Naive B cell (primary cell): ENCODE measurements around the gene KHDC1L. TPM values are rescaled to one million over a fixed set of nuclear protein-coding genes. Genes with fewer than 3 reads are reported as not detected.
"Not testable (repeated sequence)": the region's sequence is repeated elsewhere in the genome, so short reads cannot be mapped to it uniquely, and the experiment has no call there.

Experiments
- ATAC-seq, 2 donors: fragments of 150-1000 bp; cut with Tn5 transposase; 2 replicates each; pipeline ENCODE4 v1.10.0; 2021; ENCODE audit warnings: low read depth in 2 of 2, mild to moderate bottlenecking in 2 of 2, moderate library complexity in 2 of 2
- DNase-seq: peaks from one replicate; pipeline ENCODE4 v3.0.0; 2022
- H3K27ac Mint-ChIP-seq, 6 donors: one replicate each; pipeline ENCODE4 v1.8.0; 2020 to 2022; ENCODE audit warnings: mild to moderate bottlenecking in 6 of 6, mixed read lengths in 6 of 6, moderate library complexity in 5 of 6, inconsistent platforms in 2 of 6
- H3K27me3 Mint-ChIP-seq, 3 donors: one replicate each; pipeline ENCODE4 v1.8.0; 2021 to 2022; ENCODE audit warnings: mixed read lengths in 3 of 3, mild to moderate bottlenecking in 1 of 3
- H3K36me3 Mint-ChIP-seq, 2 donors: one replicate each; pipeline ENCODE4 v1.8.0; 2020 to 2022; ENCODE audit warnings: mixed read lengths in 2 of 2, inconsistent platforms in 1 of 2, mild to moderate bottlenecking in 1 of 2
- H3K4me1 Mint-ChIP-seq, 3 donors: one replicate each; pipeline ENCODE4 v1.8.0; 2020 to 2022; ENCODE audit warnings: mixed read lengths in 3 of 3, inconsistent platforms in 1 of 3, mild to moderate bottlenecking in 1 of 3, moderate library complexity in 1 of 3
- H3K4me3 Mint-ChIP-seq, 8 donors: one replicate each; pipeline ENCODE4 v1.8.0; 2020 to 2022; ENCODE audit warnings: mild to moderate bottlenecking in 8 of 8, mixed read lengths in 8 of 8, moderate library complexity in 8 of 8, inconsistent platforms in 2 of 8
- H3K9me3 Mint-ChIP-seq, 7 donors: one replicate each; pipeline ENCODE4 v1.8.0; 2020 to 2022; ENCODE audit warnings: mixed read lengths in 7 of 7, mild to moderate bottlenecking in 5 of 7, inconsistent platforms in 2 of 7, moderate library complexity in 1 of 7
- polyA plus RNA-seq, 6 donors: library from polyadenylated mRNA; unstranded; fragments of 300-500 nt; fragmentation: Illumina TruSeq; gene quantifications; one replicate each; pipeline ENCODE4 v1.2.3, GENCODE V29; 2021; ENCODE audit warnings: low read depth in 6 of 6

KHDC1L gene
- polyA plus RNA-seq, 6 donors from 2014 or later: not detected

GRCh38 chr6:73236144-73236750 is 11.0 kb upstream of the KHDC1L start:
- DNase-seq (no peak), ATAC-seq (no peak)
- Mint-ChIP-seq H3K27me3 (no peaks in the 10 kb centered on the region), H3K9me3 (peaks cover 0 to 4% (median 0%) of the 10 kb centered on the region in 7 donors), H3K4me1 (no peaks in the 10 kb centered on the region), H3K36me3 (no peaks in the 10 kb centered on the region), H3K4me3 (no peak overlapping the region), H3K27ac (no peak overlapping the region)

DNA sequence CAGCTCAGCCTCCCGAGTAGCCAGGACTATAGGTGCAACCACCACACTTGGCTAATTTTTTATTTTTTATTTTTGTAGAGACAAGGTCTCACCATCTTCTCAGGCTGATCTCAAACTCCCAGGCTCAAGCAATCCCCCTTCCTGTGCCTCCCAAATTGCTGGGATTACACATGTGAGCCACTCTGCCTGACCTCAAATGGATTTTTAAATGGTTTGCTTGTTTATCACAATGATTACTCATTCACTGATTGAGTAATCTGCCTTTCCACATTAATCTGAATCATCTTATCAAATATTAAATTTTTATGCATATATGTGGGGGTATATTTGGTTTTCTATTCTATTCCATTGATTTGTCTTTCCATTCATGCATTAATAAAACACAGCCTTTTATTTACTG is 9.4 kb upstream of the KHDC1L start:
- Mint-ChIP-seq H3K4me3 (no peak overlapping the region), H3K4me1 (no peaks in the 10 kb centered on the region), H3K27me3 (no peaks in the 10 kb centered on the region), H3K9me3 (peaks cover 0 to 4% (median 0%) of the 10 kb centered on the region in 7 donors), H3K27ac (no peak overlapping the region), H3K36me3 (no peaks in the 10 kb centered on the region)
- no peak for ATAC-seq
- no peak for DNase-seq

DNA sequence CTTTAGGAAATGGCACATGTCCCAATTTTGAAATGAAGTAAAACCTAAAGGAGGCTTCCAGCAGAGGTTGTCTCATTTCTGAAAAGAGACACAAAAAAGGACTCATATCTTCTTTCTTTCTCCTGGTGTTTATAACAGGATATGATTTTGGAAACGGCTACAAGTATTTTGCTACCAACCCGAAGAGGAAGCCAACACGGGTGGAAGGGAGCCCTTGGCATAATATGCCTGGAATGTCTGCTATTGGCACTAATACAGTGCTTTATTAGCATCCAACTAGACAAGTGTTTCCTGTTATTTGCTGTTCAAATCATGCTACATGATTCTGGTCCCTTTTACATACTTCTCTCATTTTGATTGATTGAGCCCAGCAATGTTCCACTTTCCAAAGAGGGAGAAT is 8.7 kb upstream of the KHDC1L start:
- not testable (repeated sequence) for H3K27me3 Mint-ChIP-seq, H3K9me3 Mint-ChIP-seq, ATAC-seq, H3K4me3 Mint-ChIP-seq, H3K27ac Mint-ChIP-seq, H3K36me3 Mint-ChIP-seq, H3K4me1 Mint-ChIP-seq, DNase-seq

GRCh38 chr6:73233048-73233447 is 7.8 kb upstream of the KHDC1L start:
- Mint-ChIP-seq H3K4me3 (no peak overlapping the region), H3K27me3 (no peaks in the 10 kb centered on the region), H3K4me1 (no peaks in the 10 kb centered on the region), H3K36me3 (no peaks in the 10 kb centered on the region), H3K9me3 (peaks cover 0 to 4% (median 0%) of the 10 kb centered on the region in 7 donors), H3K27ac (no peak overlapping the region)
- no peak for ATAC-seq
- DNase-seq: no peak

DNA sequence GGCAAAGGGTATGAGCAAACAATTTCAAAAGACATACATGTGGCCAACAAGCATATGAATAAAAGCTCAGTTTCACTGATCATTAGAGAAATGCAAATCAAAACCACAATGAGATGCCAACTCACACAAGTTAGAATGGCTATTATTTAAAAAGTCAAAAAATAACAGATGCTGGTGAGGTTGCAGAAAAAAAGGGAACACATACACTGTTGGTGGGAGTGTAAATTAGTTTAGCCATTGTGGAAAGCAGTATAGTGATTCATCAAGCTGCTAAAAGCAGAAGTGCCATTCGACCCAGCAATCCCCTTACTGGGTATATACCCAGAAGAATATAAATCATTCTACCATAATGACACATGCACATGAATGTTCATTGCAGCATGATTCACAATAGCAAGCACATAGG is 6.7 kb upstream of the KHDC1L start:
- Mint-ChIP-seq H3K9me3 (peaks cover 0 to 4% (median 0%) of the 10 kb centered on the region in 7 donors), H3K36me3 (no peaks in the 10 kb centered on the region), H3K4me1 (no peaks in the 10 kb centered on the region), H3K27ac (no peak overlapping the region), H3K27me3 (no peaks in the 10 kb centered on the region), H3K4me3 (no peak overlapping the region)
- ATAC-seq: peak; percentile 46 to 48
- no peak for DNase-seq

- Mint-ChIP-seq H3K27ac (no peak overlapping the region), H3K9me3 (no peaks in the 10 kb centered on the region), H3K4me1 (peaks cover 0 to 4% (median 0%) of the 10 kb centered on the region in 3 donors), H3K36me3 (no peaks in the 10 kb centered on the region), H3K4me3 (no peak overlapping the region), H3K27me3 (no peaks in the 10 kb centered on the region)
- DNase-seq: no peak
- ATAC-seq: no peak
These were observed 2.4 kb upstream of the KHDC1L start for GRCh38 chr6:73227606-73228255.

DNA sequence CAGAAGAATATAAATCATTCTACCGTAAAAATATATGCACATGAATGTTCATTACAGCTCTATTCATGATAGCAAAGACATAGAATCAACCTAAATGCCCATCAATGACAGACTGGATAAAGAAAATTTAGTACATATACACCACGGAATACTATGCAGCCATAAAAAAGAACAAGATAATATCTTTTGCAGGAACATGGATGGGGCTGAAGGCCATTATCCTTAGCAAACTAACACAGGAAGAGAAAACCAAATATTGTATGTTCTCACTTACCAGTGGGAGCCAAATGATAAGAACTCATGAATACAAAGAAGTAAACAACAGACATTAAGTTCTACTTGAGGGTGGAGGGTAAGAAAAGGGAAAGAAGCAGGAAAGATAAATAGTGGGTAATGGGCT is 8.4 kb downstream of the KHDC1L start:
- ATAC-seq (no peak), DNase-seq (no peak)
- H3K27me3 Mint-ChIP-seq: peaks cover 0 to 9% (median 8%) of the 10 kb centered on the region in 3 donors
- H3K4me1 Mint-ChIP-seq: peaks cover 0 to 4% (median 0%) of the 10 kb centered on the region in 3 donors
- no peak overlapping the region for H3K4me3 Mint-ChIP-seq
- H3K36me3 Mint-ChIP-seq: peaks cover 0 to 6% of the 10 kb centered on the region in 2 donors
- peaks cover 0 to 10% (median 5%) of the 10 kb centered on the region in 7 donors for H3K9me3 Mint-ChIP-seq
- H3K27ac Mint-ChIP-seq: no peak overlapping the region

DNA sequence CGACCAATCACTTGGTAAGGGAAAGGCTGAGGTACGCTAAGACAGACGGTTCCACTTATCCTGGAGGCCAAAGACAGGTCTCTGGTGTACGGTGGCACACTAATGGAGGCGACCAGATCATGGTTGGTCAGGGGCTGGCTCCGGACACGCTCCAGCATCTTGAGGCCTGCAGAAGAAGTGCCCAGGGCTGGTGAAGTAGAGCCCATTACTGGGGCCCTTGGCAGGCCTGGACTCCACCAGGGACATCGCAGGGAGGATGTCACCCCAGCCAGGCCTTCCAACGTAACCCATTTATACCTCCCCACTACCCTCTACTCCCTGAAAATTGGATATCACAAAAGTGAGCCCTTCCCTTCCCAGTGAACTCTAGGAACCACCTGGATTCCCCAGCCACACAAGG is 16.2 kb downstream of the KHDC1L start:
- no peaks in the 10 kb centered on the region for H3K36me3 Mint-ChIP-seq
- no peaks in the 10 kb centered on the region for H3K4me1 Mint-ChIP-seq
- no peak overlapping the region for H3K4me3 Mint-ChIP-seq
- H3K27ac Mint-ChIP-seq: no peak overlapping the region
- peaks cover 0 to 4% (median 0%) of the 10 kb centered on the region in 7 donors for H3K9me3 Mint-ChIP-seq
- peaks cover 0 to 5% (median 0%) of the 10 kb centered on the region in 3 donors for H3K27me3 Mint-ChIP-seq
- DNase-seq: no peak
- ATAC-seq: no peak

GRCh38 chr6:73207221-73207837 is 18.0 kb downstream of the KHDC1L start:
- ATAC-seq (no peak), DNase-seq (no peak)
- Mint-ChIP-seq H3K4me3 (no peak overlapping the region), H3K4me1 (no peaks in the 10 kb centered on the region), H3K27ac (peak overlapping the region in 1 of 6 donors; percentile 27), H3K36me3 (no peaks in the 10 kb centered on the region), H3K27me3 (peaks cover 0 to 5% (median 0%) of the 10 kb centered on the region in 3 donors), H3K9me3 (peaks cover 0 to 5% (median 0%) of the 10 kb centered on the region in 7 donors)

DNA sequence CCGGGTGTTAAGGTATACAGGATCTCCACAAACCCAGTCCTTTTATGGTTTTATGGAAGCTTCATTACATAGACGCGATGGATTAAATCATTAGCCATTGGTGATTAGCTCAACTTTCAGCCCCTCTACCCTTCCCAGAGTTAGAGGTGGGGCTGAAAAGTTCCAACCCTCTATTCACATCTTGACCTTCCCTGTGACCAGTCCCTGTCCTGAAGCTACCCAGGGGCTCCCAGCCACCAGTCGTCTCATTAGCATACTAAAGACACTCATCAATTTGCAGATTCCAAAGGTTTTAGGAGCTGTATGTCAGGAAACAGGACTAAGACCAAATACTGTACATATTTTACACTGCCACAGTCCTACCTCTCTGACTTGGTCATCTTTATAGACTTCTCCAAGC is 21.0 kb downstream of the KHDC1L start:
- peaks cover 0 to 5% (median 0%) of the 10 kb centered on the region in 3 donors for H3K27me3 Mint-ChIP-seq
- ATAC-seq (no peak), DNase-seq (no peak)
- H3K4me1 Mint-ChIP-seq: no peaks in the 10 kb centered on the region
- H3K27ac Mint-ChIP-seq: no peak overlapping the region
- H3K36me3 Mint-ChIP-seq: no peaks in the 10 kb centered on the region
- H3K9me3 Mint-ChIP-seq: peaks cover 0 to 5% (median 0%) of the 10 kb centered on the region in 7 donors
- H3K4me3 Mint-ChIP-seq: no peak overlapping the region

DNA sequence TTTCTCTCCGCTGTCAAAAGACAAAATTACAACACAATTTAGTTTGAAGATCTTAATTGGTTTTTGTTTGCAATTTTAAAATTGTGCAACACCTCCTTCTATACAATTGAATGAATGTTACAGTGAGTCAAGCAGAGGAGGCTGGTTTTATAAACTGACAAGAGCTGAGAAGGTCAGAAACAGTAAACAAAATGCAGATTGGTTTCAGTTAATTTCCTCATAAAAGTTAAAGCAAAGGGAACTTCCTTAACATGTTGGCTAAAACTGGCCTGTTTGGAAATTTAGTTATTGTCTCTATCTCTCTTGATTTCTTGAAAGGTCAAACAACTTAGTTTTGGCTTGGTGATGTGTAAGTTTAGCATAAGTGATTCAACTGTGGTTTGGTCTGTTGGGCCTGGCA is 22.2 kb downstream of the KHDC1L start:
- H3K4me1 Mint-ChIP-seq: no peaks in the 10 kb centered on the region
- DNase-seq (no peak), ATAC-seq (no peak)
- H3K4me3 Mint-ChIP-seq: no peak overlapping the region
- peaks cover 0 to 5% (median 0%) of the 10 kb centered on the region in 7 donors for H3K9me3 Mint-ChIP-seq
- peak overlapping the region in 1 of 6 donors; percentile 33 for H3K27ac Mint-ChIP-seq
- H3K36me3 Mint-ChIP-seq: no peaks in the 10 kb centered on the region
- H3K27me3 Mint-ChIP-seq: peaks cover 0 to 5% (median 0%) of the 10 kb centered on the region in 3 donors

DNA sequence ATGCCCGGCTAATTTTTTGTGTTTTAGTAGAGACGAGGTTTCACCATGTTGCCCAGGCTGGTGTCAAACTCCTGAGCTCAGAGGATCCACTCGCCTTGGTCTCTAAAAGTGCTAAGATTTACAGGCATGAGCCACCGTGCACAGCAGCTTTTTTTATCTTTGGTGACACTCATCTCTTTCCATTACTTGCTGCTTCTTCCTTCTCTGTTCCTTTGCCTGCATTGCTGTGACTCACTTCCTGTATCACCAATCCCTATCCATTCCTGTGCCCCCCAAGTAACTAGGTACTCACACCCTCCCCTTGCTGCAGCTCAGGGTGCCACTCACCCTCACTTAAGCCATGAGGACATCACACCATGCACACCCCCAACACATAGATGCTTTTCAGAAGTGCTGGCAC is 24.6 kb downstream of the KHDC1L start:
- H3K27ac Mint-ChIP-seq: peak overlapping the region in 2 of 6 donors; percentile 49 to 78
- H3K4me1 Mint-ChIP-seq: no peaks in the 10 kb centered on the region
- no peak for DNase-seq
- H3K4me3 Mint-ChIP-seq: peak overlapping the region in 1 of 8 donors; percentile 13
- no peak for ATAC-seq
- no peaks in the 10 kb centered on the region for H3K36me3 Mint-ChIP-seq
- H3K27me3 Mint-ChIP-seq: no peaks in the 10 kb centered on the region
- peaks cover 0 to 5% (median 0%) of the 10 kb centered on the region in 7 donors for H3K9me3 Mint-ChIP-seq

- Mint-ChIP-seq H3K9me3 (peaks cover 0 to 5% (median 0%) of the 10 kb centered on the region in 7 donors), H3K27me3 (no peaks in the 10 kb centered on the region), H3K4me1 (no peaks in the 10 kb centered on the region), H3K27ac (no peak overlapping the region), H3K36me3 (peaks cover under 1 to 4% of the 10 kb centered on the region in 2 donors), H3K4me3 (no peak overlapping the region)
- DNase-seq (no peak), ATAC-seq (no peak)
These were observed 25.0 kb downstream of the KHDC1L start for GRCh38 chr6:73200247-73200646.

DNA sequence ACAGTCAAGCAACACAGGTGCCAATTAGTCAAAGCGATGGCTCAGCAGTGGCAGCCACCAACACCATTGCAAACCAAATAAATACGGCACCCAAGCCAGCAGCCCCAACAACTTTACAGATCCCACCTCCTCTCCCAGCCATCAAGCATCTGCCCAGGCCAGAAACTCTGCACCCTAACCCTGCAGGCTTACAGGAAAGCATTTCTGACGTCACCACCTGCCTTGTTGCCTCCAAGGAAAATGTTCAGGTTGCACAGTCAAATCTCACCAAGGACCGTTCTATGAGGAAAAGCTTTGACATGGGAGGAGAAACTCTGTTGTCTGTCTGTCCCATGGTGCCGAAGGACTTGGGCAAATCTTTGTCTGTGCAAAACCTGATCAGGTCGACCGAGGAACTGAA is 30.6 kb downstream of the KHDC1L start:
- ATAC-seq (no peak), DNase-seq (no peak)
- H3K4me1 Mint-ChIP-seq: no peaks in the 10 kb centered on the region
- H3K27ac Mint-ChIP-seq: no peak overlapping the region
- no peak overlapping the region for H3K4me3 Mint-ChIP-seq
- H3K27me3 Mint-ChIP-seq: no peaks in the 10 kb centered on the region
- H3K9me3 Mint-ChIP-seq: no peaks in the 10 kb centered on the region
- peaks cover 13 to 16% of the 10 kb centered on the region in 2 donors for H3K36me3 Mint-ChIP-seq
